Osteocyte (in vitro differentiated cells): ENCODE results near the gene UNG. TPM values are rescaled to one million over a fixed set of nuclear protein-coding genes. Genes with fewer than 3 reads are reported as not detected.

Experiments
- DNase-seq: peaks from one replicate; pipeline ENCODE4 v3.0.0; 2021; ENCODE audit warnings: mixed read lengths; ENCODE audit not compliant: unreplicated experiment; ENCODE audit errors: extremely low spot score
- H3K27ac Mint-ChIP-seq: one replicate; pipeline ENCODE4 v1.8.0; 2021; ENCODE audit warnings: mild to moderate bottlenecking, mixed read lengths; ENCODE audit not compliant: unreplicated experiment
- H3K27me3 Mint-ChIP-seq: one replicate; pipeline ENCODE4 v1.8.0; 2021; ENCODE audit warnings: mixed read lengths; ENCODE audit not compliant: unreplicated experiment
- H3K36me3 Mint-ChIP-seq: one replicate; pipeline ENCODE4 v1.8.0; 2021; ENCODE audit warnings: mixed read lengths; ENCODE audit not compliant: unreplicated experiment
- H3K4me1 Mint-ChIP-seq: one replicate; pipeline ENCODE4 v1.8.0; 2021; ENCODE audit warnings: mixed read lengths; ENCODE audit not compliant: unreplicated experiment
- H3K4me3 Mint-ChIP-seq: one replicate; pipeline ENCODE4 v1.8.0; 2021; ENCODE audit warnings: mild to moderate bottlenecking, moderate library complexity, mixed read lengths; ENCODE audit not compliant: unreplicated experiment
- H3K9me3 Mint-ChIP-seq: one replicate; pipeline ENCODE4 v1.8.0; 2021; ENCODE audit warnings: mixed read lengths; ENCODE audit not compliant: unreplicated experiment
- CTCF ChIP-seq: fragments of 200-600 bp; sonication (generic); IDR thresholded peaks from 2 replicates; pipeline ENCODE4 v1.5.0; 2021; ENCODE audit warnings: antibody characterized with exemption, mild to moderate bottlenecking, moderate library complexity
- total RNA-seq: library from RNA; stranded (reverse); gene quantifications from 2 replicates; pipeline ENCODE4 v1.2.1, GENCODE V29; 2021

UNG gene
- total RNA-seq, 1 donor from 2014 or later, result 18.6 TPM

DNA sequence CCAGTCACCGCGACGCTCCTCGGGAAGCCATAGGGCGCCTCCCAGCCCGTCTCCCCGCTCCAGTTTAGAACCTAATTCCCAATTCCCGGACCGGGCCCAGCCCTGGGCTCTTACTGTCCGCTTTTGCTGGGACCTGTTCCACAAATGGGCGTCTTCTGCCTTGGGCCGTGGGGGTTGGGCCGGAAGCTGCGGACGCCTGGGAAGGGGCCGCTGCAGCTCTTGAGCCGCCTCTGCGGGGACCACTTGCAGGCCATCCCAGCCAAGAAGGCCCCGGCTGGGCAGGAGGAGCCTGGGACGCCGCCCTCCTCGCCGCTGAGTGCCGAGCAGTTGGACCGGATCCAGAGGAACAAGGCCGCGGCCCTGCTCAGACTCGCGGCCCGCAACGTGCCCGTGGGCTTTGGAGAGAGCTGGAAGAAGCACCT lies 797 bp downstream of the UNG start:
- Mint-ChIP-seq H3K27me3 (no peaks in the 10 kb centered on the region), H3K27ac (peak overlapping the region; percentile 90), H3K4me1 (peaks cover 25% of the 10 kb centered on the region), H3K4me3 (peak overlapping the region; percentile 94), H3K36me3 (peaks cover 16% of the 10 kb centered on the region), H3K9me3 (no peaks in the 10 kb centered on the region)
- DNase-seq, result peak; percentile 90
- TF ChIP-seq CTCF, result no peak

GRCh38 chr12:109098651-109099050 lies 1.3 kb downstream of the UNG start:
- Mint-ChIP-seq H3K4me1 (peaks cover 24% of the 10 kb centered on the region), H3K27me3 (no peaks in the 10 kb centered on the region), H3K36me3 (peaks cover 20% of the 10 kb centered on the region), H3K9me3 (no peaks in the 10 kb centered on the region), H3K4me3 (peak overlapping the region; percentile 94), H3K27ac (peak overlapping the region; percentile 90)
- no peak for DNase-seq
- no peak for TF ChIP-seq CTCF

DNA sequence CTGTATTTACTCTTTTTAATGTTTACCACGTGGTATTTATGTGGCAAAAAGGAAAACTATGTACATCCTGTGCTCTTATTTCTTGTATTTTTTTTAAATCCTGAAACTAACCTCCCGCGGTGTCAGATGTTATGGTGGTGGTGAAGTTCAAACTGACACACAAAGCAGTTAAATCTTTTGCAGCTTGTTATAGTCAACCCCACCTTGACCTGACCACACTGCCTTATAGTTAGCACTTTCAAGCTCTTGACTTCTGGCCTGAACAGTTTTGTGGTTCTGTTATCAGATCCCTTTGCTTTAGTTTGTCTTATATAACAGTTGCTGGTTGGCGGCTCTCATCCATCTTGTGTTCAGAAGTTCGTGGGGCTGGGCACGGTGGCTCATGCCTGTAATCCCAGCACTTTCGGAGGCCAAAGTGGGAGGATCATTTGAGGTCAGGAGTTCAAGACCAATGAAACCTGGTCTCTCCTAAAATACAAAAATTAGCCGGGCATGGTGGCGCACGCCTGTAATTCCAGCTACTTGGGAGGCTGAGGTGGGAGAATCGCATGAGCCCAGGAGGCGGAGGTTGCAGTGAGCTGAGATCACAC lies 2.1 kb downstream of the UNG start:
- H3K9me3 Mint-ChIP-seq, result no peaks in the 10 kb centered on the region
- H3K4me1 Mint-ChIP-seq, result peaks cover 24% of the 10 kb centered on the region
- H3K4me3 Mint-ChIP-seq, result peak overlapping the region; percentile 94
- no peak for TF ChIP-seq CTCF
- peaks cover 24% of the 10 kb centered on the region for H3K36me3 Mint-ChIP-seq
- DNase-seq, result no peak
- H3K27ac Mint-ChIP-seq, result no peak overlapping the region
- H3K27me3 Mint-ChIP-seq, result no peaks in the 10 kb centered on the region

DNA sequence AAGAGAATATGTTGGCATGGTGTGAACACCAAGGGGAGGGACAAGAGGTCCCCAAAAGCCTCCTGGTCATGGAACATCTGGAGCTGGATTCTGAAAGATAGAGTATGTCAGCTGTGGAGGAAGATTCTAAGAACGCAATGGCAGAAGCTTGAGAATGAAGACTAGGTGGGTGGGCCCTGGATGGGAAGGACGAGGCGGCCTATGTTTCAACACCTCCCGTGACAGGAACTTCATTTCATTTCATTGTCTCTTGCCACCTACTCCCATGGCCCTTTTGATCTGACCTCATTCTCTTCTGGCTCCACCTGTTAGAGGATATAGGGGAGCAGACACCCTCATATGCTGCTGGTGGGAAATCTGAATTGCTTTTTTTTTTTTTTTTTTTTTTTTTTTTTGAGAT lies 3.3 kb downstream of the UNG start:
- Mint-ChIP-seq H3K9me3 (no peaks in the 10 kb centered on the region), H3K4me3 (no peak overlapping the region), H3K4me1 (peaks cover 24% of the 10 kb centered on the region), H3K36me3 (peaks cover 32% of the 10 kb centered on the region), H3K27ac (no peak overlapping the region), H3K27me3 (no peaks in the 10 kb centered on the region)
- no peak for TF ChIP-seq CTCF
- no peak for DNase-seq

DNA sequence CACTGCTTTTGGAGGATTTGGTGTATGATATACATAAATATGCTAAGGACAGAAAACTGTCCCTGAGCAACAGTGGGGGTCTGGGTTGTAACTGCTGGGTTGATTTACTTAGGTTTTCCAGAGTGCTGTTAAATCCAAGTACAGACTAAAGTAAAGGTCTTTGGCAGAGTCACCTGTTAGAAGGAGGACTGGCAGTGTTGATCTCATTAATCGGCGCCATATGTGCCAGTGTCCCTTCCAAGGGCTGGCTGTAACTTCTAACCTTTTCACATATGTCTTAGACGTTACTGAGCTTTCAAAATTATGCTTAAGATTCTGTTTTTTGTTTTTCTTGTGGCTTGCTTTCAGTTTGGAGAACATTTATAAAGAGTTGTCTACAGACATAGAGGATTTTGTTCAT lies 5.1 kb downstream of the UNG start:
- Mint-ChIP-seq H3K4me3 (no peak overlapping the region), H3K27ac (no peak overlapping the region), H3K36me3 (peaks cover 36% of the 10 kb centered on the region), H3K9me3 (no peaks in the 10 kb centered on the region), H3K4me1 (peaks cover 24% of the 10 kb centered on the region), H3K27me3 (no peaks in the 10 kb centered on the region)
- no peak for TF ChIP-seq CTCF
- DNase-seq, result no peak
